Suprapubic skin (tissue), 4 donors: ENCODE results near the gene PRIMA1.

Experiments
- CTCF ChIP-seq, 2 donors: fragments of 200-600 bp in 1 of 2; fragments of 450-650 bp in 1 of 2; sonication (generic) in 1 of 2; IDR thresholded peaks; one replicate each; pipeline ENCODE4 v1.5.1; 2016 to 2019; ENCODE audit warnings: antibody characterized with exemption in 2 of 2, mild to moderate bottlenecking in 1 of 2, moderate library complexity in 1 of 2
- POLR2A ChIP-seq, 2 donors: fragments of 450-650 bp; IDR thresholded peaks; one replicate each; pipeline ENCODE4 v1.6.1; 2017; ENCODE audit warnings: antibody characterized with exemption in 2 of 2, mild to moderate bottlenecking in 2 of 2, moderate library complexity in 2 of 2
- POLR2AphosphoS5 ChIP-seq, 3 donors: sonication (generic); formaldehyde crosslinking; IDR thresholded peaks; one replicate each; pipeline ENCODE4 v1.6.1; 2017; ENCODE audit warnings: antibody characterized with exemption in 3 of 3

DNA sequence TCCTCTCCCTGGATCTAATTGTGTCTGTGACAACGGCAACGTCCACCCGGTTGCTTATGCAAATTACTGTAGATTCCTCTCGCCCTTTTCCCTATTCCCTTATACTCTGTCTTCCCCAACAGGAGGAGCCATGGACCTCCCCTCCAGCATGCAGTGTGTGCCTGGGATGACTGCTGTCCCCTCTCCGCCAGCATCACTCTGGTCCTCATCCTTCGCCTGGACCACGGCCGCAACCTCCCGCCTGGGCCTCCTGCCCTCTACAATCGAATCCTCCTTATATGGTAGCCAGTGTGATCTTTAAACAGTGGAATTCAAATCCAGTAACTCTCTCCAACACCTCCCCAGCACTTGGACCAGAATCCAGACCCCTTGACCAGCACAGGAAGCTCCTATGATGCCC, 30.6 kb upstream of the PRIMA1 start:
- TF ChIP-seq POLR2AphosphoS5 (IDR thresholded peaks at IDR 0.05) = no peak
- no peak for TF ChIP-seq CTCF (IDR thresholded peaks at IDR 0.05)
- TF ChIP-seq POLR2A (IDR thresholded peaks at IDR 0.05) = no peak
